C4-2B (cell line): ENCODE results near the gene LOXHD1.

Experiments
- H3K27ac ChIP-seq: fragments of 450-650 bp; 2 replicates; pipeline ENCODE4 v1.5.1; 2017
- CTCF ChIP-seq: fragments of 450-650 bp; conservative IDR thresholded peaks from 2 replicates; pipeline ENCODE4 v1.5.1; 2017; ENCODE audit warnings: mild to moderate bottlenecking
- ZFX ChIP-seq: fragments of 450-650 bp; IDR thresholded peaks from 2 replicates; pipeline ENCODE4 v1.6.1; 2017

LOXHD1 gene

GRCh38 chr18:46656326-46657114 is 500 bp downstream of the LOXHD1 start:
- no peak overlapping the region for H3K27ac ChIP-seq
- TF ChIP-seq CTCF: no peak
- TF ChIP-seq ZFX: no peak

- no peak; the same call in 1 of the 2 replicates for TF ChIP-seq CTCF
- no peak for TF ChIP-seq ZFX
- no peak overlapping the region for H3K27ac ChIP-seq
Measured at GRCh38 chr18:46652372-46652771, 4.6 kb downstream of the LOXHD1 start.

GRCh38 chr18:46650681-46651080 is 6.3 kb downstream of the LOXHD1 start:
- no peak overlapping the region for H3K27ac ChIP-seq
- TF ChIP-seq ZFX (no peak), CTCF (no peak)

GRCh38 chr18:46649071-46649862 is 7.8 kb downstream of the LOXHD1 start:
- TF ChIP-seq ZFX: no peak
- no peak for TF ChIP-seq CTCF
- no peak overlapping the region for H3K27ac ChIP-seq

GRCh38 chr18:46646468-46646867 is 10.6 kb downstream of the LOXHD1 start:
- TF ChIP-seq CTCF (no peak), ZFX (no peak)
- H3K27ac ChIP-seq: no peak overlapping the region

- no peak overlapping the region for H3K27ac ChIP-seq
- TF ChIP-seq ZFX (no peak), CTCF (no peak)
Measured at GRCh38 chr18:46642561-46642960, 14.5 kb downstream of the LOXHD1 start.

- TF ChIP-seq ZFX (no peak), CTCF (no peak)
Measured at GRCh38 chr18:46641917-46642316, 15.1 kb downstream of the LOXHD1 start.

More at GRCh38 chr18:46641917-46642316, 15.1 kb downstream of the LOXHD1 start:
- no peak overlapping the region for H3K27ac ChIP-seq
